GM19099 (cell line): ENCODE data around the gene COMMD10.
A peak's percentile ranks its signal among the peaks of the same experiment; 100 is the strongest.

Experiments used
- POLR2A ChIP-seq: IDR thresholded peaks from 3 replicates; pipeline ENCODE4 v1.6.1; 2011; ENCODE audit warnings: low read depth; ENCODE audit not compliant: insufficient read length; ENCODE audit errors: extremely low read depth

COMMD10 gene

GRCh38 chr5:116084871-116085715, at the start of gene COMMD10:
COMMD10 (plus strand) TSS chr5:116085025.
- peak; percentile 84 for TF ChIP-seq POLR2A

GRCh38 chr5:116035123-116035522, 49.7 kb upstream of the COMMD10 start:
- no peak for TF ChIP-seq POLR2A

GRCh38 chr5:116037236-116037822, 47.5 kb upstream of the COMMD10 start:
- no peak for TF ChIP-seq POLR2A

- TF ChIP-seq POLR2A, result no peak
These were observed 46.0 kb upstream of the COMMD10 start for GRCh38 chr5:116038817-116039216.

- no peak for TF ChIP-seq POLR2A
These were observed 42.5 kb upstream of the COMMD10 start for GRCh38 chr5:116042375-116042774.

GRCh38 chr5:116044073-116044472, 40.8 kb upstream of the COMMD10 start:
- TF ChIP-seq POLR2A, result no peak

- no peak for TF ChIP-seq POLR2A
These were observed 39.0 kb upstream of the COMMD10 start for GRCh38 chr5:116045821-116046220.

- no peak for TF ChIP-seq POLR2A
These were observed 38.6 kb upstream of the COMMD10 start for GRCh38 chr5:116046261-116046660.

GRCh38 chr5:116046823-116047222, 38.0 kb upstream of the COMMD10 start:
- TF ChIP-seq POLR2A, result no peak

- no peak for TF ChIP-seq POLR2A
These were observed 26.4 kb upstream of the COMMD10 start for GRCh38 chr5:116058346-116058936.

GRCh38 chr5:116062352-116062751, 22.5 kb upstream of the COMMD10 start:
- no peak for TF ChIP-seq POLR2A

- no peak for TF ChIP-seq POLR2A
These were observed 20.9 kb upstream of the COMMD10 start for GRCh38 chr5:116063950-116064349.

- no peak for TF ChIP-seq POLR2A
These were observed 16.7 kb upstream of the COMMD10 start for GRCh38 chr5:116068028-116068632.

- no peak for TF ChIP-seq POLR2A
These were observed 13.6 kb upstream of the COMMD10 start for GRCh38 chr5:116071211-116071610.

- TF ChIP-seq POLR2A, result no peak
These were observed 9.5 kb upstream of the COMMD10 start for GRCh38 chr5:116075191-116075831.
